ENCODE data around the gene LAMTOR4. TPM values are rescaled to one million over a fixed set of nuclear protein-coding genes. Genes with fewer than 3 reads are reported as not detected.
A peak's percentile ranks its signal among the peaks of the same experiment; 100 is the strongest.

Gene LAMTOR4
- total and polyA plus RNA-seq, 2 of the 13 experiments (the other 11 are each of a cell fraction or from before 2014, with no cell fraction given): 115 to 118 TPM

GRCh38 chr7:100101016-100101862, 47.5 kb upstream of the LAMTOR4 start, which contains the start of the genes AP4M1 and MCM7 (continued):
- TF ChIP-seq ZNF18 (CRISPR knock-in tag; IDR thresholded peaks at IDR 0.05; ENCODE audit: insufficient replicate concordance) (no peak), ZNF788 (CRISPR knock-in tag; IDR thresholded peaks at IDR 0.05; ENCODE audit: borderline replicate concordance) (peak; percentile 70; the same call in 1 of the 2 replicates), TRIM22 (IDR thresholded peaks at IDR 0.05) (no peak), ZNF713 (CRISPR knock-in tag; IDR thresholded peaks at IDR 0.05) (0 out of 2 replicates have a peak, but pooled peaks have one; percentile 52), KMT2A (CRISPR knock-in tag; IDR thresholded peaks at IDR 0.05) (no peak), PAX8 (CRISPR knock-in tag; IDR thresholded peaks at IDR 0.05; ENCODE audit: borderline replicate concordance) (no peak), EP300 (IDR thresholded peaks at IDR 0.05; ENCODE audit: low read depth in 2 of 2, low read length in 2 of 2) (peak in 1 of 2 experiments; percentile 23; a peak in 2 of 4 replicates), EP300 (CRISPR knock-in tag; IDR thresholded peaks at IDR 0.05; ENCODE audit: borderline replicate concordance) (no peak), ZSCAN21 (CRISPR knock-in tag; IDR thresholded peaks at IDR 0.05; ENCODE audit: borderline replicate concordance) (peak; percentile 90; the same call in 1 of the 2 replicates), ZNF34 (CRISPR knock-in tag; IDR thresholded peaks at IDR 0.05; ENCODE audit: borderline replicate concordance) (0 out of 2 replicates have a peak, but pooled peaks have one; percentile 18), ZFP37 (CRISPR knock-in tag; IDR thresholded peaks at IDR 0.05; ENCODE audit: borderline replicate concordance) (no peak), TSC22D2 (CRISPR knock-in tag; IDR thresholded peaks at IDR 0.05; ENCODE audit: borderline replicate concordance) (no peak), ATM (IDR thresholded peaks at IDR 0.05; ENCODE audit: borderline replicate concordance) (no peak), ZNF569 (CRISPR knock-in tag; IDR thresholded peaks at IDR 0.05; ENCODE audit: borderline replicate concordance) (no peak), KLF13 (CRISPR knock-in tag; IDR thresholded peaks at IDR 0.05) (0 out of 2 replicates have a peak, but pooled peaks have one; percentile 35), RORA (CRISPR knock-in tag; IDR thresholded peaks at IDR 0.05) (no peak), ZNF367 (CRISPR knock-in tag; IDR thresholded peaks at IDR 0.05; ENCODE audit: borderline replicate concordance) (no peak), MTF2 (CRISPR knock-in tag; IDR thresholded peaks at IDR 0.05; ENCODE audit: borderline replicate concordance) (no peak), ZBTB7A (CRISPR knock-in tag; IDR thresholded peaks at IDR 0.05) (no peak; the same call in 1 of the 2 replicates), ATF1 (CRISPR knock-in tag; IDR thresholded peaks at IDR 0.05) (no peak), TFDP2 (CRISPR knock-in tag; IDR thresholded peaks at IDR 0.05) (peak; percentile 98), MAFF (IDR thresholded peaks at IDR 0.05; ENCODE audit: low read depth, low read length) (no peak), SMYD3 (CRISPR knock-in tag; IDR thresholded peaks at IDR 0.05) (0 out of 2 replicates have a peak, but pooled peaks have one; percentile 48), ATF4 (CRISPR knock-in tag; IDR thresholded peaks at IDR 0.05) (no peak)
